ENCODE results near the gene RC3H1.

Gene RC3H1

GRCh38 chr1:173917635-173918493, 104.3 kb downstream of the RC3H1 start:
- Histone ChIP-seq H3K27ac (no peak overlapping the region), H3K36me3 (ENCODE audit: insufficient read depth, low read length) (no peaks in the 10 kb centered on the region), H3K9me3 (ENCODE audit: low read depth, low read length) (no peaks in the 10 kb centered on the region), H3K4me3 (no peak overlapping the region), H3K9ac (ENCODE audit: insufficient read length) (no peak overlapping the region)
- TF ChIP-seq POLR2AphosphoS5 (IDR thresholded peaks at IDR 0.05; ENCODE audit: borderline replicate concordance, low read depth, low read length) = no peak
- no peak for TF ChIP-seq FOXP2 (optimal IDR thresholded peaks at IDR 0.05; ENCODE audit: control extremely low read depth, extremely low read length, insufficient read depth)
- TF ChIP-seq EZH2 (IDR thresholded peaks at IDR 0.05) = no peak
- no peak for DNase-seq (ENCODE audit: low read depth, low spot score)

GRCh38 chr1:173917149-173917548, 105.0 kb downstream of the RC3H1 start, which contains the start of gene SERPINC1:
Gene SERPINC1, minus strand, starts transcription at chr1:173917327. Its CDS starts 68 bp downstream, at chr1:173917259.
- TF ChIP-seq FOXP2 (optimal IDR thresholded peaks at IDR 0.05; ENCODE audit: control extremely low read depth, extremely low read length, insufficient read depth) (no peak), POLR2AphosphoS5 (IDR thresholded peaks at IDR 0.05; ENCODE audit: borderline replicate concordance, low read depth, low read length) (no peak), EZH2 (IDR thresholded peaks at IDR 0.05) (no peak)
- H3K27ac ChIP-seq = no peak within 1 kb of the TSS
- H3K36me3 ChIP-seq (ENCODE audit: insufficient read depth, low read length) = no peaks in the 10 kb centered on the region
- no peak within 1 kb of the TSS for H3K9ac ChIP-seq (ENCODE audit: insufficient read length)
- H3K9me3 ChIP-seq (ENCODE audit: low read depth, low read length) = no peaks in the 10 kb centered on the region
- DNase-seq (ENCODE audit: low read depth, low spot score) = no peak
- H3K4me3 ChIP-seq = no peak within 1 kb of the TSS

- Histone ChIP-seq H3K9ac (ENCODE audit: insufficient read length) (no peak overlapping the region), H3K4me3 (no peak overlapping the region), H3K27ac (no peak overlapping the region), H3K9me3 (ENCODE audit: low read depth, low read length) (no peaks in the 10 kb centered on the region), H3K36me3 (ENCODE audit: insufficient read depth, low read length) (no peaks in the 10 kb centered on the region)
- no peak for TF ChIP-seq EZH2 (IDR thresholded peaks at IDR 0.05)
- no peak for TF ChIP-seq FOXP2 (optimal IDR thresholded peaks at IDR 0.05; ENCODE audit: control extremely low read depth, extremely low read length, insufficient read depth)
- TF ChIP-seq POLR2AphosphoS5 (IDR thresholded peaks at IDR 0.05; ENCODE audit: borderline replicate concordance, low read depth, low read length) = no peak
- no peak for DNase-seq (ENCODE audit: low read depth, low spot score)
These were observed 105.5 kb downstream of the RC3H1 start for GRCh38 chr1:173916667-173917066.

GRCh38 chr1:173915596-173915995, 106.6 kb downstream of the RC3H1 start:
- Histone ChIP-seq H3K36me3 (ENCODE audit: insufficient read depth, low read length) (no peaks in the 10 kb centered on the region), H3K27ac (no peak overlapping the region), H3K4me3 (no peak overlapping the region), H3K9ac (ENCODE audit: insufficient read length) (no peak overlapping the region), H3K9me3 (ENCODE audit: low read depth, low read length) (no peaks in the 10 kb centered on the region)
- no peak for DNase-seq (ENCODE audit: low read depth, low spot score)
- TF ChIP-seq FOXP2 (optimal IDR thresholded peaks at IDR 0.05; ENCODE audit: control extremely low read depth, extremely low read length, insufficient read depth) = no peak
- no peak for TF ChIP-seq EZH2 (IDR thresholded peaks at IDR 0.05)
- TF ChIP-seq POLR2AphosphoS5 (IDR thresholded peaks at IDR 0.05; ENCODE audit: borderline replicate concordance, low read depth, low read length) = no peak

- Histone ChIP-seq H3K27ac (no peak overlapping the region), H3K9ac (ENCODE audit: insufficient read length) (no peak overlapping the region), H3K36me3 (ENCODE audit: insufficient read depth, low read length) (no peaks in the 10 kb centered on the region), H3K9me3 (ENCODE audit: low read depth, low read length) (no peaks in the 10 kb centered on the region), H3K4me3 (no peak overlapping the region)
- TF ChIP-seq FOXP2 (optimal IDR thresholded peaks at IDR 0.05; ENCODE audit: control extremely low read depth, extremely low read length, insufficient read depth) (no peak), POLR2AphosphoS5 (IDR thresholded peaks at IDR 0.05; ENCODE audit: borderline replicate concordance, low read depth, low read length) (no peak), EZH2 (IDR thresholded peaks at IDR 0.05) (no peak)
- no peak for DNase-seq (ENCODE audit: low read depth, low spot score)
These were observed 107.7 kb downstream of the RC3H1 start for GRCh38 chr1:173914366-173914871.

- Histone ChIP-seq H3K36me3 (ENCODE audit: insufficient read depth, low read length) (no peaks in the 10 kb centered on the region), H3K9me3 (ENCODE audit: low read depth, low read length) (no peaks in the 10 kb centered on the region), H3K27ac (no peak overlapping the region), H3K4me3 (no peak overlapping the region), H3K9ac (ENCODE audit: insufficient read length) (no peak overlapping the region)
- DNase-seq (ENCODE audit: low read depth, low spot score) = no peak
- TF ChIP-seq FOXP2 (optimal IDR thresholded peaks at IDR 0.05; ENCODE audit: control extremely low read depth, extremely low read length, insufficient read depth) = no peak
- TF ChIP-seq POLR2AphosphoS5 (IDR thresholded peaks at IDR 0.05; ENCODE audit: borderline replicate concordance, low read depth, low read length) = no peak
- no peak for TF ChIP-seq EZH2 (IDR thresholded peaks at IDR 0.05)
These were observed 109.0 kb downstream of the RC3H1 start for GRCh38 chr1:173913111-173913510.

GRCh38 chr1:173903827-173904531, 118.2 kb downstream of the RC3H1 start:
- DNase-seq (ENCODE audit: low read depth, low spot score) = no peak
- Histone ChIP-seq H3K9ac (ENCODE audit: insufficient read length) (no peak overlapping the region), H3K9me3 (ENCODE audit: low read depth, low read length) (no peaks in the 10 kb centered on the region), H3K36me3 (ENCODE audit: insufficient read depth, low read length) (no peaks in the 10 kb centered on the region), H3K4me3 (no peak overlapping the region), H3K27ac (no peak overlapping the region)
- no peak for TF ChIP-seq POLR2AphosphoS5 (IDR thresholded peaks at IDR 0.05; ENCODE audit: borderline replicate concordance, low read depth, low read length)

- no peak for DNase-seq (ENCODE audit: low read depth, low spot score)
- Histone ChIP-seq H3K36me3 (ENCODE audit: insufficient read depth, low read length) (no peaks in the 10 kb centered on the region), H3K4me3 (peak overlapping the region; percentile 13; the same call in 1 of the 2 replicates), H3K9ac (ENCODE audit: insufficient read length) (no peak overlapping the region), H3K27ac (peak overlapping the region; percentile 28; the same call in 1 of the 2 replicates), H3K9me3 (ENCODE audit: low read depth, low read length) (no peaks in the 10 kb centered on the region)
- TF ChIP-seq FOXP2 (optimal IDR thresholded peaks at IDR 0.05; ENCODE audit: control extremely low read depth, extremely low read length, insufficient read depth) (no peak), EZH2 (IDR thresholded peaks at IDR 0.05) (no peak), POLR2AphosphoS5 (IDR thresholded peaks at IDR 0.05; ENCODE audit: borderline replicate concordance, low read depth, low read length) (no peak)
These were observed 121.2 kb downstream of the RC3H1 start for GRCh38 chr1:173900992-173901391.
